OCI-LY1 (cell line): ENCODE data around the gene COQ4.

Source experiments
- CTCF ChIP-seq: fragments of 200-600 bp; sonication (generic), shearing (Covaris generic); IDR thresholded peaks from 2 replicates; pipeline ENCODE4 v1.5.1; 2017; ENCODE audit warnings: mild to moderate bottlenecking, antibody characterized with exemption, low read length, moderate library complexity, mixed read lengths
- EZH2 ChIP-seq: fragments of 200-600 bp; sonication (generic), shearing (Covaris generic); IDR thresholded peaks from 2 replicates; pipeline ENCODE4 v1.8.0; 2017; ENCODE audit warnings: borderline replicate concordance, mixed run types, mild to moderate bottlenecking, antibody characterized with exemption, low read length, moderate library complexity, mixed read lengths

GRCh38 chr9:128316421-128316820 lies 6.2 kb upstream of the COQ4 start:
- TF ChIP-seq EZH2 (no peak), CTCF (no peak)
